Body of pancreas (tissue), 4 donors: ENCODE results near the gene LCN6. TPM values are rescaled to one million over a fixed set of nuclear protein-coding genes. Genes with fewer than 3 reads are reported as not detected.
A peak's percentile ranks its signal among the peaks of the same experiment; 100 is the strongest.

Source experiments
- ATAC-seq: fragments of 150-250 bp; one replicate; pipeline ENCODE4 v1.9.1; 2016
- DNase-seq, 4 donors: peaks; one replicate each; pipeline ENCODE4 v3.0.0-alpha.2; 2019
- H3K27ac ChIP-seq, 4 donors: fragments of 200-600 bp; sonication (generic); 1 replicate in 3 of 4; 2 replicates in 1 of 4; pipeline versions ENCODE4 v1.5.1 to v1.6.1; 2016 to 2019; ENCODE audit warnings: mild to moderate bottlenecking in 1 of 4, mixed read lengths in 1 of 4, moderate library complexity in 1 of 4
- H3K27me3 ChIP-seq, 2 donors: fragments of 200-600 bp; sonication (generic); one replicate each; pipeline ENCODE4 v1.6.0; 2016; ENCODE audit warnings: mild to moderate bottlenecking in 1 of 2
- H3K36me3 ChIP-seq, 2 donors: fragments of 200-600 bp; sonication (generic); replicated peaks in 1 of 2; 2 replicates each; pipeline ENCODE4 v1.5.1; 2016; ENCODE audit warnings: low read depth in 2 of 2; ENCODE audit not compliant: insufficient read depth in 1 of 2
- H3K4me1 ChIP-seq: fragments of 200-600 bp; sonication (generic); one replicate; pipeline ENCODE4 v1.6.0; 2016
- H3K4me3 ChIP-seq, 2 donors: fragments of 200-600 bp; sonication (generic); 1 replicate in 1 of 2; 2 replicates in 1 of 2; pipeline ENCODE4 v1.5.1; 2016 to 2019
- H3K9me3 ChIP-seq, 3 donors: fragments of 200-600 bp; sonication (generic); 1 replicate in 2 of 3; 2 replicates in 1 of 3; pipeline ENCODE4 v1.5.1; 2016
- POLR2A ChIP-seq, 3 donors: fragments of 450-650 bp; IDR thresholded peaks; one replicate each; pipeline ENCODE4 v1.6.1; 2016; ENCODE audit warnings: antibody characterized with exemption in 3 of 3, mild to moderate bottlenecking in 2 of 3
- WGBS, 2 donors: methylation state at CpG; one replicate each; pipeline ENCODE4 v1.1.5; 2017; 5-methylcytosine and 5-hydroxymethylcytosine counted together
- intact Hi-C: fragments of 100-400 bp; cut with DNase I; formaldehyde crosslinking; loops from one replicate; pipeline ENCODE4 v1.15.1; 2023
- microRNA-seq, 2 donors: library from miRNA; unstranded; fragments of <30 nt; microRNA quantifications; one replicate each; pipeline ENCODE4, GENCODE V29; 2016; ENCODE audit warnings: borderline number of aligned reads in 2 of 2, borderline replicate concordance in 2 of 2
- small RNA-seq: library from RNA; depleted of rRNA; stranded (forward); fragments of <200 nt; gene quantifications from one replicate; pipeline ENCODE3, GENCODE V24; 2016
- total RNA-seq, 2 donors: library from RNA; depleted of rRNA; stranded (reverse); fragments of >200 nt; gene quantifications; one replicate each; pipeline ENCODE4 v1.1.0, GENCODE V29; 2016
- TF ChIP-seq, protein P1 (sequence below), 7 experiments: fragments of 450-650 bp in 4 of 7; fragments of 200-600 bp in 3 of 7; sonication (generic) in 3 of 7; IDR thresholded peaks; one replicate each; pipeline ENCODE4 v1.5.1; 2016 to 2019; ENCODE audit warnings: antibody characterized with exemption in 7 of 7

LCN6 gene
- total RNA-seq, 2 donors from 2014 or later: not detected

DNA sequence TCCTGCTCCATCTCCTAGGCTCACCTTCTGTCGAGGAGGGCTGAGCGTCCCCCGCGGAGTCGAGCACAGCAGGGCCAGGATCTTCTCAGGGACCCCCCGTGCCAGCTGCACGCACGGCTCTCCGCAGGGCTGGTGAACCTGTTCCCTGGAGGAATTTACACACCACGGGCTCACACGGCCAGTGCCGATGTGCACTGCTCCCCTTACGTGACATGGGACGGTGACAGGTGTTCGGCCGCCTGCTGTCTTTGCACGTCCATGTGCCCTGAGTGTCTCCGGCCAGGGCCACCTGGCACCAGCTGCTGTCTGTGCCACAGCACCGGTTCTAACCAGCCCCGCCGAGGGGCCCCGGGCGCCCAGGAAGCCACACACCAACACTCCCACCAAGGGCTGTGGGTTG is 52.4 kb downstream of the LCN6 start:
- Histone ChIP-seq H3K9me3 (no peaks in the 10 kb centered on the region), H3K4me1 (peaks cover 80% of the 10 kb centered on the region), H3K4me3 (no peak overlapping the region), H3K36me3 (no peaks in the 10 kb centered on the region), H3K27ac (peak overlapping the region; percentile 92 to 97 (median 94)), H3K27me3 (no peaks in the 10 kb centered on the region)
- TF ChIP-seq POLR2A (IDR thresholded peaks at IDR 0.05): no peak
- TF ChIP-seq, protein P1, sequence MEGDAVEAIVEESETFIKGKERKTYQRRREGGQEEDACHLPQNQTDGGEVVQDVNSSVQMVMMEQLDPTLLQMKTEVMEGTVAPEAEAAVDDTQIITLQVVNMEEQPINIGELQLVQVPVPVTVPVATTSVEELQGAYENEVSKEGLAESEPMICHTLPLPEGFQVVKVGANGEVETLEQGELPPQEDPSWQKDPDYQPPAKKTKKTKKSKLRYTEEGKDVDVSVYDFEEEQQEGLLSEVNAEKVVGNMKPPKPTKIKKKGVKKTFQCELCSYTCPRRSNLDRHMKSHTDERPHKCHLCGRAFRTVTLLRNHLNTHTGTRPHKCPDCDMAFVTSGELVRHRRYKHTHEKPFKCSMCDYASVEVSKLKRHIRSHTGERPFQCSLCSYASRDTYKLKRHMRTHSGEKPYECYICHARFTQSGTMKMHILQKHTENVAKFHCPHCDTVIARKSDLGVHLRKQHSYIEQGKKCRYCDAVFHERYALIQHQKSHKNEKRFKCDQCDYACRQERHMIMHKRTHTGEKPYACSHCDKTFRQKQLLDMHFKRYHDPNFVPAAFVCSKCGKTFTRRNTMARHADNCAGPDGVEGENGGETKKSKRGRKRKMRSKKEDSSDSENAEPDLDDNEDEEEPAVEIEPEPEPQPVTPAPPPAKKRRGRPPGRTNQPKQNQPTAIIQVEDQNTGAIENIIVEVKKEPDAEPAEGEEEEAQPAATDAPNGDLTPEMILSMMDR (IDR thresholded peaks at IDR 0.05): no peak
- intact Hi-C loops: no loop called here
- ATAC-seq (peak; percentile 11), DNase-seq (peak; percentile 71 to 84 (median 78))
- 25 to 35% methylated on average over 8 to 20 of the region's 23 CpGs for WGBS, 2 donors

DNA sequence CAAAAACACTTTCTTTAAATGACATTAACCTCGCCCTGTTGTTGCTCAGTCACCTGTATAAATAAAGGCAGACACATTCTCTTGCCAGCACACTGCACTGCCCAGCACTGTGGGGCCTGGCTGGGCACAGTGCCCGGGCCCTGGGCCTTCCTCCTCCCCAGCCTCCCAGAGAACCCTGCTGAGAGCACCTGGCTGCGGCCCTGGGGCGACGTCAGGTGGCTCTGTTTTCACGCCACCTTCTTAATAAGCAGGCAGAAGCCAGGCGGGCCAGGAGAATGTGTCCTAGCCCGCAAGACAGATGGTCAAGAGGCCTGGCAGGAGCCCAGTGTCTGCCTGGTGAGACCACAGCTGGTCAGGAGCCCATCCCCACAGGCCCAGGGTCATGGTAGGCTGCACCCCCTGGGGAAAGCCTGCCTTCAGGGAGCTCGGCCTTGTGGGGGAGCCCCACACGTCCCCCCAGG is 52.9 kb downstream of the LCN6 start:
- peak; percentile 79 for ATAC-seq
- intact Hi-C loops: no loop called here

DNA sequence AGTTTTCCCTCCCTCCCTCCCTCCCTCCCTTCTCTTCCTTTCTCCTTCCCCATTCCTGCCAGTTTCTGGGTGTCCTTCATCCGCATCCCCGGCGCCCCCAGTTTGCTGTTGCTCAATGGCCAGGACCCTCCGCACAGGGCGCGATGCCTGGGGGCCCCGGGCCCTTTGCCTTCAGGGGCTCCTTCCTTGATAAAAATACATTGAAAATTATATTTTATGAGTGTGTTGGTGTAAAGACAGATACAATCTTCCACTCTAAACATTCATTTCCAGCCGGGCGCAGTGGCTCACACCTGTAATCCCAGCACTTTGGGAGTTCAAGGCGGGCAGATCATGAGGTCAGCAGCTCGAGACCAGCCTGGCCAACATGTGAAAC is 53.5 kb downstream of the LCN6 start:
- peaks cover 91% of the 10 kb centered on the region for H3K4me1 ChIP-seq
- intact Hi-C loops: no loop called here

More for the DNA sequence above, 52.9 kb downstream of the LCN6 start:
- Histone ChIP-seq H3K4me1 (peaks cover 85% of the 10 kb centered on the region), H3K27ac (peak overlapping the region; percentile 92 to 97 (median 94)), H3K4me3 (no peak overlapping the region), H3K27me3 (no peaks in the 10 kb centered on the region), H3K36me3 (no peaks in the 10 kb centered on the region), H3K9me3 (no peaks in the 10 kb centered on the region)
- WGBS, 2 donors: 21 to 24% methylated on average over 9 to 10 of the region's 10 CpGs
- TF ChIP-seq, protein P1 (IDR thresholded peaks at IDR 0.05): peak in 1 of 7 experiments; percentile 23
- peak; percentile 45 to 75 (median 75) for TF ChIP-seq POLR2A (IDR thresholded peaks at IDR 0.05)
- peak; percentile 93 to 98 (median 96) for DNase-seq

DNA sequence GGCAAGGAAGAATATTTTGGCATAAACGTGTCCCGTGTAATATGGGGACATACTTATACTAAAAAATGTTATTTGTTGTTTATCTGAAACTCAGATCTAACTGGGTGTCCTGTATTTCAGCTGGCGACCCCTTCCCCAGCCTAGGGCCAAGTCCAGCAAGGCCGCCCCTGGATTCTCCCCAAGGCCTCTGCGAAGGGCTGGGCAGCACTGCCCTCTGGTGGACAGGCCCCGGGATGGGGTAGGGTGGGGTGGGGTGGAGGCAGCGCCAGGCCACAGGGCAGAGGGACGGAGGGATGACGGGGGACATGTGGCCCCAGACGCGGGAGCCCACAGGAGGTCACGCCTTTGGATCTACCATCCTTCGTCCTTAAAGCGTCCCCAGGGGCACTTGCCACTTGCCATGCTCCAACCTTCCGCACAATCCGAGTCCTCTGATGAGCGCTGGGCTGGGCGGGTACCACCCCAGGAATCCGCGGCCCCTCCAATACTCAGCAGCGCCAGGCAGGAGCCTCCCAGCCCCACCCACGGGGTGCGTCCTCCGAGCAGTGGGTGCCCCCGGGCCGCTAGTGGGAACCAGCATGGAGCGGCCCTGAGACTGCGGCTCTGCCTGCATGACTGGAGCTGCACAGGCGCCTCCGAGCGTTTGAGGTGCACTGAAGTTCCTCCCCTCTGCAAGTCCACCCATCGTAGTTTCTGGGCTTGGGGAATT is 54.0 kb downstream of the LCN6 start:
- Histone ChIP-seq H3K9me3 (no peaks in the 10 kb centered on the region), H3K4me3 (no peak overlapping the region), H3K27ac (peak overlapping the region; percentile 92 to 97 (median 94)), H3K4me1 (peaks cover 96% of the 10 kb centered on the region), H3K27me3 (no peaks in the 10 kb centered on the region), H3K36me3 (no peaks in the 10 kb centered on the region)
- WGBS, 2 donors: 16 to 38% methylated on average over 11 to 32 of the region's 32 CpGs
- TF ChIP-seq POLR2A (IDR thresholded peaks at IDR 0.05): no peak
- TF ChIP-seq, protein P1 (IDR thresholded peaks at IDR 0.05): peak; percentile 73 to 83 (median 77)
- peak; percentile 49 for ATAC-seq
- peak; percentile 74 to 84 (median 78) for DNase-seq
- intact Hi-C loops: no loop called here

More for the DNA sequence above, 53.5 kb downstream of the LCN6 start:
- no peak for ATAC-seq
- H3K36me3 ChIP-seq: no peaks in the 10 kb centered on the region
- peak overlapping the region; percentile 92 to 97 (median 94) for H3K27ac ChIP-seq
- DNase-seq: peak in 1 of 4 donors; percentile 43
- 50 to 51% methylated on average over 11 of the region's 11 CpGs for WGBS, 2 donors
- no peak for TF ChIP-seq POLR2A (IDR thresholded peaks at IDR 0.05)
- TF ChIP-seq, protein P1 (IDR thresholded peaks at IDR 0.05): no peak
- no peak overlapping the region for H3K4me3 ChIP-seq
- H3K9me3 ChIP-seq: no peaks in the 10 kb centered on the region
- H3K27me3 ChIP-seq: no peaks in the 10 kb centered on the region

Small RNAs within 50 kb of the gene (microRNA-seq; reads per million reads assigned to microRNA genes)
- gene MIR6722: 0 reads per million in 2 donors

Small RNAs within 50 kb of the gene (small RNA-seq; reads per million reads assigned to genes)
- gene ATP6V1G1P3 (not detected), gene MIR6722 (not detected)

Other genes with a start within 250 kb of the LCN6 start
- 10 to 100 TPM; 29.6 to 65.3 TPM for gene NOTCH1, start 202.5 kb downstream of the LCN6 start, total RNA-seq
- gene EGFL7, start 85.6 kb downstream of the LCN6 start, total RNA-seq: 10 to 100 TPM; 14.8 to 47.0 TPM
- 100 to 1,000 TPM in 1 of 2 donors, 10 to 100 TPM in 1; 94.2 to 275 TPM for gene AGPAT2, start 61.1 kb downstream of the LCN6 start, total RNA-seq
- gene DIPK1B, start 36.0 kb downstream of the LCN6 start, total RNA-seq: 10 to 100 TPM in 1 of 2 donors, 1 to 10 TPM in 1; 2.0 to 25.7 TPM
- 1 to 10 TPM in 1 of 2 donors, under 1 TPM in 1; 0.78 to 4.6 TPM for gene LCN10, start 5.6 kb downstream of the LCN6 start, total RNA-seq
- gene LCN8, start 9.7 kb upstream of the LCN6 start, total RNA-seq: not detected
- not detected for gene LCN15, start 16.0 kb upstream of the LCN6 start, total RNA-seq
- gene TMEM141, start 42.8 kb upstream of the LCN6 start, total RNA-seq: 10 to 100 TPM; 45.1 to 52.1 TPM
- 10 to 100 TPM in 1 of 2 donors, 1 to 10 TPM in 1; 3.3 to 14.5 TPM for gene CCDC183, start 47.8 kb upstream of the LCN6 start, total RNA-seq
- 10 to 100 TPM; 69.8 to 72.8 TPM for gene RABL6, start 59.4 kb upstream of the LCN6 start, total RNA-seq
- 10 to 100 TPM in 1 of 2 donors, 1 to 10 TPM in 1; 5.2 to 13.2 TPM for gene AJM1, start 94.0 kb upstream of the LCN6 start, total RNA-seq
- gene PHPT1, start 100.9 kb upstream of the LCN6 start, total RNA-seq: 10 to 100 TPM; 60.6 to 65.6 TPM
- gene MAMDC4, start 103.8 kb upstream of the LCN6 start, total RNA-seq: 10 to 100 TPM in 1 of 2 donors, 1 to 10 TPM in 1; 6.5 to 25.7 TPM
- gene EDF1, start 117.8 kb upstream of the LCN6 start, total RNA-seq: 100 to 1,000 TPM; 196 to 238 TPM
- gene TRAF2, start 138.0 kb upstream of the LCN6 start, total RNA-seq: 10 to 100 TPM in 1 of 2 donors, 1 to 10 TPM in 1; 5.2 to 30.7 TPM
- gene FBXW5, start 196.2 kb upstream of the LCN6 start, total RNA-seq: 100 to 1,000 TPM; 156 to 161 TPM
- not detected for gene C8G, start 196.7 kb upstream of the LCN6 start, total RNA-seq
- 1 to 10 TPM; 1.3 to 4.9 TPM for gene LCN12, start 203.7 kb upstream of the LCN6 start, total RNA-seq
- 10 to 100 TPM; 17.8 to 48.0 TPM for gene PTGDS, start 229.0 kb upstream of the LCN6 start, total RNA-seq
- gene LCNL1, start 234.5 kb upstream of the LCN6 start, total RNA-seq: not detected
- 10 to 100 TPM; 34.0 to 97.2 TPM for gene PAXX, start 243.9 kb upstream of the LCN6 start, total RNA-seq
- 1 to 10 TPM in 1 of 2 donors, not detected in 1; 2.0 TPM for gene CLIC3, start 248.0 kb upstream of the LCN6 start, total RNA-seq